Measurements from ENCODE around the gene ARHGAP42.

- TF ChIP-seq CTCF (IDR thresholded peaks at IDR 0.05) = no peak
- TF ChIP-seq POLR2A (IDR thresholded peaks at IDR 0.05) = no peak
Measured at GRCh38 chr11:100790073-100790472, 103.0 kb downstream of the ARHGAP42 start.
